GM21576 (cell line): Measurements from ENCODE around the gene EVX1.

Experiments
- ATAC-seq: cut with Tn5 transposase; IDR thresholded peaks from one replicate; pipeline ENCODE4 v1.9.1; 2021; ENCODE audit warnings: mild to moderate bottlenecking, moderate library complexity; ENCODE audit not compliant: unreplicated experiment

The EVX1 gene

GRCh38 chr7:27248427-27248806 lies 5.8 kb downstream of the EVX1 start:
- no peak for ATAC-seq

- no peak for ATAC-seq
Measured at GRCh38 chr7:27248911-27249723, 6.5 kb downstream of the EVX1 start.

- ATAC-seq: no peak
Measured at GRCh38 chr7:27249724-27250556, 7.3 kb downstream of the EVX1 start.

- ATAC-seq: no peak
Measured at GRCh38 chr7:27250557-27251070, 8.0 kb downstream of the EVX1 start.

- no peak for ATAC-seq
Measured at GRCh38 chr7:27251136-27251651, 8.6 kb downstream of the EVX1 start.

GRCh38 chr7:27251652-27252590 lies 9.3 kb downstream of the EVX1 start:
- no peak for ATAC-seq

GRCh38 chr7:27254625-27255024 lies 12.0 kb downstream of the EVX1 start:
- ATAC-seq: no peak

- no peak for ATAC-seq
Measured at GRCh38 chr7:27260211-27260610, 17.6 kb downstream of the EVX1 start.

GRCh38 chr7:27262121-27262520 lies 19.5 kb downstream of the EVX1 start:
- no peak for ATAC-seq

- ATAC-seq: no peak
Measured at GRCh38 chr7:27263781-27264180, 21.2 kb downstream of the EVX1 start.

GRCh38 chr7:27269455-27269854 lies 26.9 kb downstream of the EVX1 start:
- no peak for ATAC-seq

- no peak for ATAC-seq
Measured at GRCh38 chr7:27271384-27271783, 28.8 kb downstream of the EVX1 start.

- ATAC-seq: no peak
Measured at GRCh38 chr7:27277628-27278027, 35.0 kb downstream of the EVX1 start.

GRCh38 chr7:27283558-27283957 lies 41.0 kb downstream of the EVX1 start:
- no peak for ATAC-seq

GRCh38 chr7:27295236-27295635 lies 52.6 kb downstream of the EVX1 start:
- no peak for ATAC-seq

GRCh38 chr7:27297356-27297755 lies 54.8 kb downstream of the EVX1 start:
- ATAC-seq: no peak
